Fibroblast of skin of scalp (primary cell): ENCODE measurements around the gene FNTB.
"Not testable (repeated sequence)": the region's sequence is repeated elsewhere in the genome, so short reads cannot be mapped to it uniquely, and the experiment has no call there.

ENCODE experiments used
- DNase-seq: peaks from one replicate; pipeline ENCODE4 v3.0.0-alpha.2; 2013

FNTB gene

GRCh38 chr14:65019944-65020566 lies 33.4 kb downstream of the FNTB start:
- peak; percentile 75 for DNase-seq

- no peak for DNase-seq
Observed at GRCh38 chr14:65024957-65025356, 38.3 kb downstream of the FNTB start.

DNA sequence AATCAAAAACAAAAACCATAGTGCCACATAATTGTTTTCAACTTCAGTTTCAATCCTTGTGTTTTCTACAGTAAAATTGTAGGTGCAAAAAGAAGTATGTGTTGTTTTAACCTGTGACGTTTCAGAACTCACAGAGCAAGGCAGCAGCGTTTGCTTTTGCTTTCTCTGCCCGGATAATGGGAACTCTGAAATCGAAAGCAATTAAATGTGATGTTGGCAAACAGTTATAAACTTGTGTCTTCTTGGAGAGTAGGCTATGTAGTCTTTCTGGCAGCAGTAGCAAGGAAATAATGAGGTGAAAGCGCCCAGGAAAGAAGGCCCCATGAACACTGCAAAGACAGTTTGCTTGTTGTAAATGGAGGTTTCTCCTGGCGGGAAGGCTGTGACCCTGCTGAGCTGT lies 39.1 kb downstream of the FNTB start:
- no peak for DNase-seq

- DNase-seq, result no peak
Observed at GRCh38 chr14:65026526-65026925, 39.8 kb downstream of the FNTB start.

DNA sequence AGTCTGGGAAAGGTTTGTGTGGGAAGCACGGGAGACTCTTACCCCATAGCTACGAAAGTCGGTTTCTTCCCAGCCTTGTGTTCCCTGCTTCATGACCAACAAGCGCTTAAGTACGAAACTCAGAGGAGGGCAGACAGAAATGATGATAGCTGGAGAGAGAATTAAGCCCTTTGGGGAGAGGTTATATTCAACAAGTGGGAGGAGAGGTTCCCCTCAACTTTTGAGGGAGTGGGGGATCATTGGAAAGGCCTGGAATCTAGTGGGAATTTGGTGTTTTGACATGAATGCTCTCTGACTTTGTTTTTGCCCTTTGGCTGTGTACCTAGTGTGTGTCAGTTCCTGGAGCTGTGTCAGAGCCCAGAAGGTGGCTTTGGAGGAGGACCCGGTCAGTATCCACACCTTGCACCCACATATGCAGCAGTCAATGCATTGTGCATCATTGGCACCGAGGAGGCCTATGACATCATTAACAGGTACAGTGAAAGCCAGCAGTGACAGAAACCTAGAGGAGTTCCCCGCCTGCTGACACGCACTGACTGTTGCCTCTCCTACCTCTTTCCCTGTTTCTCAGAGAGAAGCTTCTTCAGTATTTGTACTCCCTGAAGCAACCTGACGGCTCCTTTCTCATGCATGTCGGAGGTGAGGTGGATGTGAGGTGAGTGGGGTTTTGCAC lies 40.6 kb downstream of the FNTB start:
- DNase-seq, result no peak

DNA sequence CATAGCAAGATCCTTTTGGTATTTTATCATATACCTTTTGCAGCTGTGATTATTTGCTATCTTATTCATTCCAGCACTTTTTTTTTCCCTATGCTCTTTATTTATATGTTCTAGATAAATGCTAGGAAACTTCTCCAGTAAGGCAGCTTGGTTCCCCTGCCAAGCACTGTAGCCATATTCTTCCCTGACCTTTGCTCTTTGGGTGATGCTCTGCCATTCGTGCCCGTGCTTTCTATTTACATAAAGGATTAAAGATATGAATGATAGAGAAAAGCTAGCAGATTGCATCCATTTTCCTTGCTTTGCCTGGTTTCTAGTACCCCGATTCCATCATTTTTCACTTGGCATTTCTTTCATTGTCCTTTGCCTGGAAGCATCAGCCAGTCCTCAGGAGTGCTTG lies 42.2 kb downstream of the FNTB start:
- no peak for DNase-seq

GRCh38 chr14:65031321-65031720 lies 44.6 kb downstream of the FNTB start:
- not testable (repeated sequence) for DNase-seq

GRCh38 chr14:65032319-65032718 lies 45.6 kb downstream of the FNTB start:
- DNase-seq, result no peak

DNA sequence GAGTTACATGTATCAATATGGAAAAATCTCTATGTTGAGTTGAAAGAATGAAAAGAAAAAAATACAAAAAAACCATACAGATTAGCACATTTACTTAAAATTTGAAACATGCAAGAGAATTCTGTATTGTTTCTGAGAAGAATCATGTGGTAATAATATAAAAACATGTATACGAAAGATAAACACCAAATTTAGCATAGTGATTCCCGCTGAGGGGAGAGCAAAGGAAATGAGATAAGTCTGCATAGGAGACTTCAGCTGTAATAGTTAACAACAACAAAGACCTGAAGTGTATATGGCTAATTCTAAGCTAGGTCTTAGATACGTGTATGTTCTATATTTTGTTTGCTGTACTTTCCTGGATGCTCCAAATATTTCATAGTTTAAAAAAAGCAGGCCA lies 46.5 kb downstream of the FNTB start:
- no peak for DNase-seq

- no peak for DNase-seq
Observed at GRCh38 chr14:65034021-65034420, 47.3 kb downstream of the FNTB start.

GRCh38 chr14:65035049-65035448 lies 48.4 kb downstream of the FNTB start:
- DNase-seq, result no peak

DNA sequence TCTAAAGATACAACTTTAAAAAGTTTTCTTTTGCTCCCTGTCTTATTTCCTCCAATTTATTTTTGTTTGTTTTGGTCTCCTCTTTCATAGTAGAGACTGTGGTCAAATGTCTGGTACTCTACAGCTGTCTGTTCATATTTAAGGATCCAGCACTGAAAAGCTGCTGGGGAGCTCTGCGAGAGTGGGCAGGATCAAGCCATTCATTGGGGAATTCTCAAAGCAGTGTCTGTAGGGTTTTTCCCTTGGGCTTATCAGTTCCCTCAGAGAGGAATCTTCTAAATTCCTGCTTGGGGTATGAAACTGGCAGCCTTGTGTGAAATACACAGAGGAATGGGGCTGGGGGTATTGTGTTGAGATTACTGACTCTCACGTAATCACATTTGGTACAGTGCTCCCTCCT lies 52.3 kb downstream of the FNTB start:
- peak; percentile 11 for DNase-seq

DNA sequence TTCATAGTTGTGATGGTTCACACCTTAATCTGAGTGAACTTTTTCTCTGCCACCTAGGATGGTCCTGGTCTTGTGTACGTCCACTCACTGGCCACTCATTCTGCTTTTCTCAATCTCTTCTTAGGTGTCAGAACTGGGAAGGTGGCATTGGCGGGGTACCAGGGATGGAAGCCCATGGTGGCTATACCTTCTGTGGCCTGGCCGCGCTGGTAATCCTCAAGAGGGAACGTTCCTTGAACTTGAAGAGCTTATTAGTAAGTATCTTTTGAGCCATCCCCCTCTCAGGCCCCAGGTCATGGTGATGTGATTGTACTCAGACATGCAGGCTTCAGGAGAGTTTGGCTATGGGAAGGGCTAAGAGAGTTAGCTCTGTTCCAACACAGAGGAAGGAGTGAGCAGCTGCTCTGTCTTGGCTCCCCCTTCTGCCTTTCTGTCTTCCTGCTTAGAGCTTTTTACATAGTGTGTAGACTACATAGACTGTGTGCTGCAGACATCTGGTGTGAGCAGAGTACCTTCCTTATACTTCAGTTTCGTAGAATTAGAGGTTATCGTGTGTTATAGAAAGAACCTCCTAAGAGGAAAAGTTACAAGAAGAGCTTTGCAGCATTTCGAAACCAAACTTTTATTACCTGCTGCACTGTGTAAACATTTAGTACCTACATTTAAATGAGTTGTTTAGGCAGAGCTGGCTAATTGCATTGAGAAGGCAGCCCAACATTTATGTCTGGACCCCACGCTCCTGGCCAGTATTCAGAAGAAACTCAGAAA lies 54.2 kb downstream of the FNTB start:
- DNase-seq, result no peak

- DNase-seq, result no peak
Observed at GRCh38 chr14:65041434-65041915, 54.8 kb downstream of the FNTB start.

DNA sequence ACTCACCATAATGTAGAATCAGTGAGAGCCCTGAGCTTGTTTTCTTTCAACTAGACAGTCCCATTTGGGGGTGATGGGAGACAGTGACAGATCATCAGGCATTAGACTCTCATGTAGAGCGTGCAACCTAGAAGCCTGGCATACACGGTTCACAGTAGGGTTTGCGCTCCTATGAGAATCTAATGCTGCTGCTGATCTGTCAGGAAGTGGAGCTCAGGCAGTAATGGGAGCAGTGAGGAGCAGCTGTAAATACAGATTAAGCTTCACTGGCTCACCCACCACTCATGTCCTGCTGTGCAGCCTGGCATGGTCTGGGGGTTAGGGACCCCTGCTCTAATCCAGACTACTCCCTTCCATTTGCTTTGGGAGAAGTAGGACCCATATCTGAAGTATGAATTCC lies 55.6 kb downstream of the FNTB start:
- DNase-seq, result no peak

DNA sequence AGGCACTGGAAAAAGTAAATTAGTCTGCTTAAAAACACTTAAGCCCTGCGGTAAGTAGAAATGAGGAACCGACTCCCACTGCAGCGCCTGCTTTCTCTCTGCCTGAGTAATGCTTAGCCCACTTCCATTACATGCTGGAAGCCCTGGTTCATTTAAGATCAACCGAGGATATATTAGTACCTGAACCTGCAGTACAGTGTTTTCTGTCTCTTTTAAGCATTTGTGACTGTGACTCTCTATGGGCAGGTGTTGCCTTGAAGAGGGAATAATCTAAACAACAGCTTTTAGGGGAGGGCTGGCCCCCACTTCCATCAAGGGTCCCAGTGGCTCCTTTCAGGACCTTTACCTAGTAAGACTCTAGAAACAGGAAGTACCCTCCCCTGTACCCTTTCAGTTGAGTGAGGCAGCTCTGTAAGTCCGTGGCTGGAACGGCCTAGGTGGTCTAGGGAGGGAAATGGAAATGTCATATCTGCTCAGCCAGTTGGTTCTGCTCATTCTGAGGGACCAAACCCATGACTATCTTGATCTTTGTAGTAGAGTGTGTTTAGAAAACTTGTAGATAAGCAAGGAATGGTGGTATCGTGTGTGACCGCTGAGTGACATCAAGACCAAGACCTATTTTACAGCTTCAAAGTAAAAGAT lies 56.2 kb downstream of the FNTB start:
- DNase-seq, result no peak

DNA sequence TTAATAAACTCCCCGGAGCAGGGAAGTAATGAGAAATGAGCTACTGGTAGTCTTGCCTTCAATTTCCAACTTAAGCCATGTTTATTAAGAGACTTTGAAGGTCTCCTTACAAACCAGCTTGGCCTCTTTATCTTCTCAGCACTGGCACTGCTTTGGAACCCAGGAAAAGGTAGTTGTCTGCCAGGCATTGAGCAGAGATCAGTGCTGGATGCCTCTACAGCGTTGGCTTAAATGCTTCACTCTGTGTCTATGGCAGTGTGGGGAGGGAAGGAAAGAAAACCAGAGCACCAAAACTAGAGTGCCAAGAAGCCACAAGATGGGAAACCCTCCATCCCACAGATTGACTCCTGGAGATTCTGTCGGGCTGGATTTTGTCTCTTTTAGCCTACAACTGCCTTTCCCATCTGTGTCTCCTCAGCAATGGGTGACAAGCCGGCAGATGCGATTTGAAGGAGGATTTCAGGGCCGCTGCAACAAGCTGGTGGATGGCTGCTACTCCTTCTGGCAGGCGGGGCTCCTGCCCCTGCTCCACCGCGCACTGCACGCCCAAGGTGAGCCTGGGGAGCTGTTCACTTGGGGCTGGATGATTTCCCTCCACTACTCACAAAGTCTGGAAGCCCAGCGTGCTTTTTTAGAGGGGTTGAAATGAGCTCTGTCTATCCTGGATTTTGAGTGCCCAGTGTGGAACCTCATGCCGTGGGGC lies 57.3 kb downstream of the FNTB start:
- DNase-seq, result no peak

DNA sequence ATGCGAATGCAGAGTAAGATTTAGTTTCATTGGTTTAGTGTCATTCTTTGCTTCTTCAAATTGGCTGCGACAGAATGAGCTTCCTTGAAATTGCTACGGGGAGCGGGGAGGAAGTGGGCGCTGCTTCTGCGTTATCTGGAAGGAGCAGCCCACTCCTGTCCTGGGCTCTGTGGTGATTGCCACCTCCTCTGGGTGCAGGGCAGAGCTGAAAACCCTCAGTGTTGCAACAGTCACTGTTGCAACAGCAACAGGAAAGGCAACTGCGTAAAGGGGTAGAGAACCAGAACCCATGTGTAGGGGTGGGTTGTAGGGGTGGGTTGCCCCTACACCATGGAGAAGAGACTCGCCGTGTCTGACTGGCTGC lies 57.9 kb downstream of the FNTB start:
- no peak for DNase-seq

DNA sequence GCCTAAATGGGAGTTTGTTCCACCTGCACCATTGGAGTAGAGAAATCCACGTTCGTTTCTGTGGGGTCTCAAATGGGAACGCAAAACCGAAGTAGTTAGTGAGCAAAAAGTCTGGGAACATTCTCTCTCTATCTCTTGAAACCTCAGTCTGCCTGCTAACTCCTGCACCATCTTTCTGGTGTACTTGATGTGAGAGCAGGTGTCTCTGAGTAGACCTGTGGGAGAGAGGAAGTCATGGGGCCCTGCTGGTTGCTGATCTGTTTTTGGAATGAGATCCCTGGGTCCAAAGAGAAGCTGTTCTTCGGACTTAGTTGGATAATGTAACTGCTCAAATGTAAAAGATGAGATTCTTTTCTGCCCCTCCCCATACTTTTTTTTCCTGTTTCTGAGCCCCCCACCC lies 58.3 kb downstream of the FNTB start:
- DNase-seq, result no peak

DNA sequence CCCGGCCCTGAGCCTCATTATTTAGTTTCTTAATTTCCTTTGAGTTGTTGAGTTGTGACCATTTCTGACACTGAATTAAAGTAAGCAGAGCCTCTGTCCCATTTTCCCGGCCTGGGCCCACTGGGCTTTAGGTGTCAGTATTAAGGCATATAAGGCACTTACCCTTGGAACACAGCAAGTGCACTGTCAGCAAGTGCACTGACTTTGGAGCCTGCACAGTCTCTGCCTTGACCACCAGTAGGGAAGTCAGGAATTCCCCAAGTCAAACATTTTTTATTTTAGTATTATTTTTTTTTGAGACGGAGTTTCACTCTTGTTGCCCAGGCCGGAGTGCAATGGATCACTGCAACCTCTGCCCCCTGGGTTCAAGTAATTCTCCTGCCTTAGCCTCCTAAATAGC lies 59.0 kb downstream of the FNTB start:
- no peak for DNase-seq

GRCh38 chr14:65052832-65053231 lies 66.1 kb downstream of the FNTB start:
- no peak for DNase-seq

GRCh38 chr14:65053466-65053865 lies 66.8 kb downstream of the FNTB start:
- DNase-seq, result no peak
